Hepatocyte (in vitro differentiated cells): Measurements from ENCODE around the gene E2F1. TPM values are rescaled to one million over a fixed set of nuclear protein-coding genes. Genes with fewer than 3 reads are reported as not detected.

Source experiments
- DNase-seq: peaks from one replicate; pipeline ENCODE4 v3.0.0-alpha.2; 2016; ENCODE audit warnings: low spot score
- H2AFZ ChIP-seq: fragments of 200-600 bp; sonication (generic); 2 replicates; pipeline ENCODE4 v1.6.0; 2016; ENCODE audit warnings: antibody characterized with exemption, mild to moderate bottlenecking
- H3K27ac ChIP-seq: fragments of 200-600 bp; sonication (generic); 2 replicates; pipeline ENCODE4 v1.5.1; 2016; ENCODE audit warnings: mild to moderate bottlenecking
- H3K27me3 ChIP-seq: fragments of 200-600 bp; sonication (generic); 2 replicates; pipeline ENCODE4 v1.6.1; 2016
- H3K36me3 ChIP-seq: fragments of 200-600 bp; sonication (generic); replicated peaks from 2 replicates; pipeline ENCODE4 v1.5.1; 2016; ENCODE audit warnings: low read depth; ENCODE audit not compliant: insufficient read depth
- H3K4me1 ChIP-seq: fragments of 200-600 bp; sonication (generic); 2 replicates; pipeline ENCODE4 v1.5.1; 2016; ENCODE audit warnings: mild to moderate bottlenecking, moderate library complexity; ENCODE audit not compliant: insufficient read depth
- H3K4me2 ChIP-seq: fragments of 200-600 bp; sonication (generic); 2 replicates; pipeline ENCODE4 v1.6.0; 2016
- H3K4me3 ChIP-seq: fragments of 200-600 bp; sonication (generic); 2 replicates; pipeline ENCODE4 v1.5.1; 2016; ENCODE audit warnings: mild to moderate bottlenecking
- H3K79me2 ChIP-seq: fragments of 200-600 bp; sonication (generic); 2 replicates; pipeline ENCODE4 v1.6.0; 2017; ENCODE audit warnings: mild to moderate bottlenecking
- H3K9me2 ChIP-seq: fragments of 200-600 bp; sonication (generic); replicated peaks from 2 replicates; pipeline ENCODE4 v1.6.0; 2017; ENCODE audit warnings: mild to moderate bottlenecking; ENCODE audit not compliant: insufficient read depth
- H3K9me3 ChIP-seq: fragments of 200-600 bp; sonication (generic); 2 replicates; pipeline ENCODE4 v1.5.1; 2016; ENCODE audit warnings: low read depth, mild to moderate bottlenecking
- H4K20me1 ChIP-seq: fragments of 200-600 bp; sonication (generic); 2 replicates; pipeline ENCODE4 v1.6.0; 2016; ENCODE audit warnings: mild to moderate bottlenecking; ENCODE audit not compliant: insufficient read depth, poor library complexity, severe bottlenecking
- EZH2 ChIP-seq: fragments of 200-600 bp; sonication (generic); IDR thresholded peaks from 2 replicates; pipeline ENCODE4 v1.6.1; 2016; ENCODE audit warnings: antibody characterized with exemption, mild to moderate bottlenecking, borderline replicate concordance
- EZH2phosphoT487 ChIP-seq: fragments of 200-600 bp; sonication (generic); IDR thresholded peaks from one replicate; pipeline ENCODE4 v1.6.1; 2018; ENCODE audit warnings: antibody characterized with exemption, mild to moderate bottlenecking, low read depth, moderate library complexity; ENCODE audit not compliant: unreplicated experiment, severe bottlenecking
- WGBS: methylation state at CpG from one replicate; pipeline ENCODE4 v1.1.6; 2016; ENCODE audit warnings: low lambda C conversion rate; ENCODE audit errors: missing lambda C conversion rate; 5-methylcytosine and 5-hydroxymethylcytosine counted together
- polyA plus RNA-seq: library from polyadenylated mRNA; unstranded; fragments of >200 nt; fragmentation: Nextera tagmentation; extraction: Ambion mirVana; gene quantifications from 2 replicates; pipeline ENCODE4 v1.2.1, GENCODE V29; 2016
- total RNA-seq: library from RNA; depleted of rRNA; stranded (reverse); fragments of >200 nt; gene quantifications from 2 replicates; pipeline ENCODE4 v1.2.3, GENCODE V29; 2014
- TF ChIP-seq, protein P1 (sequence below): fragments of 200-600 bp; sonication (generic); IDR thresholded peaks from 2 replicates; pipeline ENCODE4 v1.5.1; 2016; ENCODE audit warnings: antibody characterized with exemption, mild to moderate bottlenecking; ENCODE audit not compliant: poor library complexity

E2F1 gene
- total and polyA plus RNA-seq, 2 experiments from 2014 or later, result 9.1 to 11.8 TPM

DNA sequence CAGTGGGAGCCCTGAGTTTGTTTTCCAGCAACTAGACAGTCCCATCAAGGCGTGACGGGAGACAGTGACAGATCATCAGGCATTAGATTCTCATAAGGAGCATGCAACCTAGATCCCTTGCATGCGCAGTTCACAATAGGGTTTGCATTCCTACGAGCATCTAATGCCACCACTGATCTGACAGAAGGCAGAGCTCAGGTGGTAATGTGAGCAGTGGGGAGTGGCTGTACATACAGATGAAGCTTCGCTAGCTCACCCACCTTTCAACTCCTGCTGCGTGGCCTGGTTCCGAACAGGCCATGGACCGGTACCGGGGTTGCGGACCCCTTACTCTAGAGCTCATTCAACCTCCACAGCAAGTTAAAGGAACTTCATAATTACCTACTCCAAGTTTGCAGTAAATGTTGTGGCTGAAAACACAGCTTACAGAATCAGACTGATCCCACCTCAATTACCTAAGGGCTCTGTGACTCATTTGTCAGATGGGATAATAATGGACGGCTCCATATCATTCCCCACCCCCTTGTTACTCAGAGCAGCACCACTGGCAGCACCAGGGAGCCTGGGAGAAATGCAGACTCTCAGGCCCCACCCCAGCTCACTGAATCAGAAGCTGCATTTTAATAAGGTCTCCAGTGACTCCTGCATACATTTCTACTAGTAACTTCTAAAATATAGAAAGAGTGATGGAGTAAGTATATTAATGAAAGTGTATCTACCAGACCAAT is 18.2 kb upstream of the E2F1 start:
- 91% methylated on average over 11 of the region's 11 CpGs for WGBS
- Histone ChIP-seq H4K20me1 (no peaks in the 10 kb centered on the region), H2AFZ (no peak overlapping the region), H3K4me2 (no peak overlapping the region), H3K27me3 (no peaks in the 10 kb centered on the region), H3K9me3 (no peaks in the 10 kb centered on the region), H3K79me2 (no peaks in the 10 kb centered on the region), H3K4me3 (no peak overlapping the region), H3K27ac (no peak overlapping the region), H3K36me3 (no peaks in the 10 kb centered on the region), H3K9me2 (no peaks in the 10 kb centered on the region), H3K4me1 (no peaks in the 10 kb centered on the region)
- no peak for DNase-seq
- no peak for TF ChIP-seq EZH2phosphoT487
- TF ChIP-seq, protein P1, sequence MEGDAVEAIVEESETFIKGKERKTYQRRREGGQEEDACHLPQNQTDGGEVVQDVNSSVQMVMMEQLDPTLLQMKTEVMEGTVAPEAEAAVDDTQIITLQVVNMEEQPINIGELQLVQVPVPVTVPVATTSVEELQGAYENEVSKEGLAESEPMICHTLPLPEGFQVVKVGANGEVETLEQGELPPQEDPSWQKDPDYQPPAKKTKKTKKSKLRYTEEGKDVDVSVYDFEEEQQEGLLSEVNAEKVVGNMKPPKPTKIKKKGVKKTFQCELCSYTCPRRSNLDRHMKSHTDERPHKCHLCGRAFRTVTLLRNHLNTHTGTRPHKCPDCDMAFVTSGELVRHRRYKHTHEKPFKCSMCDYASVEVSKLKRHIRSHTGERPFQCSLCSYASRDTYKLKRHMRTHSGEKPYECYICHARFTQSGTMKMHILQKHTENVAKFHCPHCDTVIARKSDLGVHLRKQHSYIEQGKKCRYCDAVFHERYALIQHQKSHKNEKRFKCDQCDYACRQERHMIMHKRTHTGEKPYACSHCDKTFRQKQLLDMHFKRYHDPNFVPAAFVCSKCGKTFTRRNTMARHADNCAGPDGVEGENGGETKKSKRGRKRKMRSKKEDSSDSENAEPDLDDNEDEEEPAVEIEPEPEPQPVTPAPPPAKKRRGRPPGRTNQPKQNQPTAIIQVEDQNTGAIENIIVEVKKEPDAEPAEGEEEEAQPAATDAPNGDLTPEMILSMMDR, result no peak
- no peak for TF ChIP-seq EZH2

DNA sequence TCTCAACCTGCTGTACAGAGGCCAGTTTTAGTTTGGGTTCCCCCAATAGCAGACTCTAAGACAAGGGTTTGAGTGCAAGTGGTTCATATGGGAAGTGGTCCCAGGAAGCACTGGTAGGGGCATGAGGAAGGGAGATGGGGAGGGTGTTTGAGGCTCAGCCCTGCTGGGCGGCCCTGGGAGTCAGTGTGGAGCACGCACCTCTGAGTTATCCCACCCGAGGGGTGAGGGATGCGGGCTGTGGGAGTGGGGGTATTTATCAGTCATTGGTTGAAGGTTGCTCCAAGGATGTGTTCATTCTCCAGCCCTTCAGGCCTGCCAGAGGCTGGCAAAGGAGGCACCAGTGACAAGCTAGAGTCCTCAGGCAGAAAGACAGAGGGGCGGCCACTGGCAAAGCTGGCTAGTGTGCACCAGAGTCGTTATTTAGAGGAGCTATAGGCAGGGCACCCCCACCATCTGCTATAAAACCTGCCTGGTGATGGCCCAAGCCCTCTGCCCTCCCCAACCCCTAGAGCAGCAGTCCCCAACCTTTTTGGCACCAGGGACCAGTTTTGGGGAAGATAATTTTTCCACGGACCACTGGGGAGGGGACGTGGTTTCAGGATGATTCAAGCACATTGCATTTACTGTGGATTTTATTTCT is 17.4 kb upstream of the E2F1 start:
- Histone ChIP-seq H4K20me1 (no peaks in the 10 kb centered on the region), H3K4me1 (no peaks in the 10 kb centered on the region), H3K4me3 (no peak overlapping the region), H3K27me3 (no peaks in the 10 kb centered on the region), H3K79me2 (no peaks in the 10 kb centered on the region), H3K36me3 (no peaks in the 10 kb centered on the region), H3K4me2 (no peak overlapping the region), H3K9me3 (no peaks in the 10 kb centered on the region), H3K27ac (no peak overlapping the region), H2AFZ (no peak overlapping the region), H3K9me2 (no peaks in the 10 kb centered on the region)
- DNase-seq, result no peak
- TF ChIP-seq EZH2phosphoT487 (no peak), EZH2 (no peak)
- TF ChIP-seq, protein P1, result no peak
- 95% methylated on average over 8 of the region's 8 CpGs for WGBS

DNA sequence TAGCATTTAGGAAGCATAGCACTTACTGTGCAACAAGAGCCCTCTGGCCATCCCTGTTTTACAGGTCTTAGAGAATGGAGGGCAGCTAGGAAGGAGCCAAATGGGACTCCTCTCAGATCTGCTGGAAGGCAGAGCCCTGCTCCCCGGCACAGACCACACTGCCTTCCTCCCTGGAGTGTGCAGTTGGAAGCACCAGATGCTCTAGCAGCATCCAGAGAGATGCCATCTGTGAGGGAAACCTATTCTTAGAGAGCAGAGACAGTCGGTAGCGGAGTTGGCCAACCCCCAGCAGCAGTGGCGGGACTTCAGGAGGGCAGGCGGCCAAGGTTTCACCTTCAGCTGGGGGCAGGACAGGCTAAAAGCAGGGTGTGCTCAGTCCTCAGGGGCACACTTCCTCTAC is 16.7 kb upstream of the E2F1 start:
- WGBS, result 92% methylated on average over 5 of the region's 5 CpGs
- no peak overlapping the region for H3K4me2 ChIP-seq

More for the DNA sequence above, 16.7 kb upstream of the E2F1 start:
- no peaks in the 10 kb centered on the region for H3K9me2 ChIP-seq
- H3K36me3 ChIP-seq, result no peaks in the 10 kb centered on the region
- no peak overlapping the region for H2AFZ ChIP-seq
- TF ChIP-seq EZH2phosphoT487 (no peak), EZH2 (no peak)
- TF ChIP-seq, protein P1, result no peak
- no peaks in the 10 kb centered on the region for H4K20me1 ChIP-seq
- no peaks in the 10 kb centered on the region for H3K79me2 ChIP-seq
- no peaks in the 10 kb centered on the region for H3K27me3 ChIP-seq
- no peaks in the 10 kb centered on the region for H3K9me3 ChIP-seq
- no peak for DNase-seq
- no peak overlapping the region for H3K4me3 ChIP-seq
- no peak overlapping the region for H3K27ac ChIP-seq
- H3K4me1 ChIP-seq, result no peaks in the 10 kb centered on the region
